H1 (cell line): ENCODE results near the gene SCAMP5. TPM values are rescaled to one million over a fixed set of nuclear protein-coding genes. Genes with fewer than 3 reads are reported as not detected.

Experiments used
- CTCF ChIA-PET: fragments of 300-600 bp; sonication (Branson Sonifier 250); formaldehyde crosslinking; loops from one replicate; lab custom pipeline; 2021; ENCODE audit not compliant: partially characterized antibody; lab: Charles Lee
- POLR2A ChIA-PET: fragments of 300-600 bp; sonication (Branson Sonifier 250); formaldehyde crosslinking; loops from one replicate; lab custom pipeline; 2021; ENCODE audit warnings: inconsistent platforms; ENCODE audit not compliant: partially characterized antibody; lab: Charles Lee
- DNase-seq, 2 experiments: peaks; one replicate each; pipeline versions ENCODE4 v3.0.0 to v3.0.0-alpha.2; 2010 to 2022; ENCODE audit warnings: low spot score in 2 of 2, low read depth in 1 of 2, mixed read lengths in 1 of 2
- FAIRE-seq: peaks from 2 replicates; lab custom pipeline; 2011; peaks lifted over from hg19 to GRCh38; lab: Jason Lieb, UNC
- H2AFZ ChIP-seq: 2 replicates; pipeline ENCODE4 v1.8.1; 2012; ENCODE audit warnings: low read length, inconsistent platforms
- H2AK5ac ChIP-seq: 2 replicates; pipeline ENCODE4 v1.6.1; 2013; ENCODE audit warnings: low read depth, low read length
- H2BK120ac ChIP-seq: replicated peaks from 2 replicates; pipeline ENCODE3; 2013; ENCODE audit warnings: low read depth, low read length, inconsistent platforms
- H2BK12ac ChIP-seq: 2 replicates; pipeline ENCODE4 v1.6.1; 2013; ENCODE audit warnings: low read depth, low read length
- H2BK15ac ChIP-seq: 2 replicates; pipeline ENCODE4 v1.6.1; 2013; ENCODE audit warnings: low read length
- H2BK20ac ChIP-seq: 2 replicates; pipeline ENCODE4 v1.6.1; 2013; ENCODE audit warnings: low read length
- H2BK5ac ChIP-seq: 2 replicates; pipeline ENCODE4 v1.6.1; 2013; ENCODE audit warnings: low read depth, low read length
- H3K14ac ChIP-seq: 2 replicates; pipeline ENCODE4 v1.6.1; 2013; ENCODE audit warnings: inconsistent platforms; ENCODE audit not compliant: insufficient read length
- H3K18ac ChIP-seq: 2 replicates; pipeline ENCODE4 v1.6.1; 2013; ENCODE audit warnings: low read length; ENCODE audit errors: extremely low read depth
- H3K23ac ChIP-seq: 2 replicates; pipeline ENCODE4 v1.6.1; 2013; ENCODE audit warnings: inconsistent platforms; ENCODE audit not compliant: insufficient read length
- H3K23me2 ChIP-seq: 2 replicates; pipeline ENCODE4 v1.6.1; 2013; ENCODE audit warnings: low read depth, low read length
- H3K27ac ChIP-seq: 2 replicates; pipeline ENCODE4 v1.6.1; 2011; ENCODE audit warnings: low read depth, low read length, inconsistent platforms
- H3K27me3 ChIP-seq, 4 experiments: replicated peaks in 1 of 4; 1 replicate in 1 of 4; 2 replicates in 3 of 4; pipeline versions ENCODE4 v1.6.1 to v1.8.1; 2011 to 2013; ENCODE audit warnings: low read length in 3 of 4, mild to moderate bottlenecking in 3 of 4, inconsistent platforms in 2 of 4, mixed read lengths in 2 of 4, moderate library complexity in 1 of 4; ENCODE audit not compliant: control insufficient read depth in 3 of 4, insufficient read depth in 3 of 4; ENCODE audit errors: extremely low read depth in 1 of 4
- H3K36me3 ChIP-seq, 4 experiments: 2 replicates each; pipeline versions ENCODE4 v1.6.1 to v1.8.1; 2011 to 2013; ENCODE audit warnings: mild to moderate bottlenecking in 4 of 4, low read length in 3 of 4, moderate library complexity in 2 of 4, control low read depth in 1 of 4, inconsistent platforms in 1 of 4; ENCODE audit not compliant: insufficient read depth in 4 of 4, control insufficient read depth in 2 of 4
- H3K4ac ChIP-seq: replicated peaks from 2 replicates; pipeline ENCODE3; 2013; ENCODE audit warnings: low read length, low read depth, mixed read lengths, inconsistent platforms; ENCODE audit not compliant: insufficient read length
- H3K4me1 ChIP-seq, 4 experiments: replicated peaks in 1 of 4; 1 replicate in 1 of 4; 2 replicates in 3 of 4; pipeline versions ENCODE4 v1.6.1 to v1.8.1; 2011 to 2013; ENCODE audit warnings: low read length in 3 of 4, inconsistent platforms in 2 of 4, mixed read lengths in 1 of 4; ENCODE audit not compliant: insufficient read depth in 4 of 4, control insufficient read depth in 3 of 4
- H3K4me2 ChIP-seq, 2 experiments: 2 replicates each; pipeline versions ENCODE4 v1.6.1 to v1.8.1; 2011 to 2013; ENCODE audit warnings: low read depth in 2 of 2, low read length in 2 of 2, control low read depth in 1 of 2, inconsistent platforms in 1 of 2, mild to moderate bottlenecking in 1 of 2; ENCODE audit not compliant: insufficient read depth in 1 of 2
- H3K4me3 ChIP-seq, 4 experiments: fragments of 200-600, 300-600 bp in 1 of 4; sonication (generic), shearing (Covaris generic), sonication (Bioruptor Twin) in 1 of 4; 2 replicates each; pipeline versions ENCODE4 v1.5.1 to v1.8.1; 2011 to 2016; ENCODE audit warnings: low read length in 4 of 4, low read depth in 3 of 4, control low read depth in 2 of 4, inconsistent platforms in 2 of 4, mild to moderate bottlenecking in 2 of 4, mixed read lengths in 1 of 4, moderate library complexity in 1 of 4; ENCODE audit not compliant: insufficient read depth in 2 of 4; ENCODE audit errors: extremely low read depth in 1 of 4
- H3K56ac ChIP-seq: replicated peaks from 2 replicates; pipeline ENCODE3; 2013; ENCODE audit warnings: low read depth, mild to moderate bottlenecking, mixed read lengths, low read length, inconsistent platforms; ENCODE audit not compliant: insufficient read length
- H3K79me1 ChIP-seq: 2 replicates; pipeline ENCODE4 v1.6.1; 2013; ENCODE audit warnings: low read depth, low read length, control low read depth
- H3K79me2 ChIP-seq, 2 experiments: 2 replicates each; pipeline versions ENCODE4 v1.6.1 to v1.8.1; 2012 to 2013; ENCODE audit warnings: low read length in 2 of 2, mild to moderate bottlenecking in 2 of 2, inconsistent platforms in 1 of 2; ENCODE audit not compliant: insufficient read depth in 2 of 2, control insufficient read depth in 1 of 2
- H3K9ac ChIP-seq, 4 experiments: replicated peaks in 1 of 4; 1 replicate in 1 of 4; 2 replicates in 3 of 4; pipeline versions ENCODE4 v1.6.1 to v1.8.1; 2011 to 2013; ENCODE audit warnings: low read depth in 3 of 4, low read length in 3 of 4, control low read depth in 2 of 4, mild to moderate bottlenecking in 2 of 4, moderate library complexity in 2 of 4, inconsistent platforms in 1 of 4; ENCODE audit errors: extremely low read depth in 1 of 4
- H3K9me3 ChIP-seq, 2 experiments: 2 replicates each; pipeline versions ENCODE4 v1.6.1 to v1.8.1; 2012 to 2013; ENCODE audit warnings: mild to moderate bottlenecking in 2 of 2, moderate library complexity in 2 of 2, control low read depth in 1 of 2, inconsistent platforms in 1 of 2, low read depth in 1 of 2, low read length in 1 of 2, mixed read lengths in 1 of 2; ENCODE audit not compliant: insufficient read depth in 2 of 2
- H4K20me1 ChIP-seq, 2 experiments: replicated peaks in 1 of 2; 2 replicates each; pipeline versions ENCODE3 to v1.8.1; 2011 to 2013; ENCODE audit warnings: inconsistent platforms in 2 of 2, low read length in 2 of 2, mild to moderate bottlenecking in 1 of 2; ENCODE audit not compliant: insufficient read depth in 2 of 2, control insufficient read depth in 1 of 2
- H4K5ac ChIP-seq: 2 replicates; pipeline ENCODE4 v1.6.1; 2013; ENCODE audit warnings: low read length, low read depth, mixed read lengths, inconsistent platforms; ENCODE audit not compliant: insufficient read length
- H4K8ac ChIP-seq: 2 replicates; pipeline ENCODE4 v1.8.0; 2013; ENCODE audit warnings: mild to moderate bottlenecking, moderate library complexity, low read length, inconsistent platforms; ENCODE audit not compliant: insufficient read depth; ENCODE audit errors: extremely low read depth
- H4K91ac ChIP-seq: replicated peaks from 2 replicates; pipeline ENCODE3; 2013; ENCODE audit warnings: low read length, mixed read lengths, inconsistent platforms; ENCODE audit not compliant: insufficient read length
- CREB1 ChIP-seq: IDR thresholded peaks from 2 replicates; pipeline ENCODE4 v1.6.1; 2012; ENCODE audit warnings: inconsistent platforms
- GABPA ChIP-seq: IDR thresholded peaks from 2 replicates; pipeline ENCODE4 v1.6.1; 2011; ENCODE audit warnings: mild to moderate bottlenecking, low read length, moderate library complexity, borderline replicate concordance; ENCODE audit not compliant: insufficient read depth
- GTF2F1 ChIP-seq: IDR thresholded peaks from 2 replicates; pipeline ENCODE4 v1.6.1; 2012; ENCODE audit warnings: low read depth, low read length, improper control_type of control experiment, borderline replicate concordance
- HDAC2 ChIP-seq, 2 experiments: fragments of 300-600 bp in 1 of 2; sonication (generic) in 1 of 2; IDR thresholded peaks; 2 replicates each; pipeline ENCODE4 v1.6.1; 2011 to 2012; ENCODE audit warnings: low read depth in 2 of 2, low read length in 2 of 2, mild to moderate bottlenecking in 2 of 2, moderate library complexity in 2 of 2, borderline replicate concordance in 1 of 2, inconsistent platforms in 1 of 2
- NRF1 ChIP-seq: IDR thresholded peaks from 2 replicates; pipeline ENCODE4 v1.6.1; 2011; ENCODE audit warnings: mild to moderate bottlenecking, low read depth, low read length, improper control_type of control experiment
- POLR2A ChIP-seq, 2 experiments: IDR thresholded peaks; 1 replicate in 1 of 2; 2 replicates in 1 of 2; pipeline ENCODE4 v1.6.1; 2011; ENCODE audit warnings: low read depth in 2 of 2, low read length in 2 of 2, mild to moderate bottlenecking in 2 of 2; ENCODE audit errors: control extremely low read depth in 1 of 2
- POU5F1 ChIP-seq: IDR thresholded peaks from 2 replicates; pipeline ENCODE4 v1.6.1; 2011; ENCODE audit warnings: low read depth, mild to moderate bottlenecking, low read length, moderate library complexity
- SP2 ChIP-seq: IDR thresholded peaks from 2 replicates; pipeline ENCODE4 v1.6.1; 2012; ENCODE audit warnings: mild to moderate bottlenecking, low read length, inconsistent platforms
- TAF7 ChIP-seq: optimal IDR thresholded peaks from 2 replicates; pipeline ENCODE3; 2011; ENCODE audit warnings: low read depth, mild to moderate bottlenecking, inconsistent platforms, low read length, moderate library complexity, borderline replicate concordance
- WGBS, 2 experiments: shearing (Covaris generic) in 1 of 2; methylation state at CpG; one replicate each; pipeline versions ENCODE4 v1.1.6 to v1.1.7; 2013 to 2015; ENCODE audit warnings: low lambda C conversion rate in 2 of 2, mixed read lengths in 2 of 2, inconsistent platforms in 1 of 2, low coverage in 1 of 2, missing lambda C conversion rate in 1 of 2; ENCODE audit not compliant: insufficient replicate concordance in 2 of 2, insufficient coverage in 1 of 2, insufficient read length in 1 of 2; ENCODE audit errors: extremely low coverage in 1 of 2, missing lambda C conversion rate in 1 of 2; 5-methylcytosine and 5-hydroxymethylcytosine counted together
- polyA plus RNA-seq, 7 experiments: library from polyadenylated mRNA; depleted of rRNA in 3 of 7; stranded (reverse) in 5 of 7; unstranded in 2 of 7; fragments of >200 nt in 5 of 7; fragments of 200-250 nt in 2 of 7; gene quantifications; 1 replicate in 5 of 7; 2 replicates in 1 of 7; 4 replicates in 1 of 7; pipeline versions ENCODE4 v1.2.1 to v1.2.3, GENCODE V29; 2011 to 2013; ENCODE audit warnings: missing spikeins in 2 of 7, mixed read lengths in 2 of 7
- total RNA-seq: library from RNA; stranded (reverse); fragmentation: NEBNext Ultra II Directional; extraction: Animal tissue kit (Norgen Biotek cat#: 25700); gene quantifications from 2 replicates; pipeline ENCODE4 v1.2.1, GENCODE V29; 2021
- TF ChIP-seq, protein P1 (sequence below): IDR thresholded peaks from 2 replicates; pipeline ENCODE4 v1.6.1; 2012; ENCODE audit warnings: inconsistent platforms

The SCAMP5 gene
- total and polyA plus RNA-seq, 2 of the 8 experiments (the other 6 are each of a cell fraction or from before 2014, with no cell fraction given): 55.4 to 94.7 TPM

DNA sequence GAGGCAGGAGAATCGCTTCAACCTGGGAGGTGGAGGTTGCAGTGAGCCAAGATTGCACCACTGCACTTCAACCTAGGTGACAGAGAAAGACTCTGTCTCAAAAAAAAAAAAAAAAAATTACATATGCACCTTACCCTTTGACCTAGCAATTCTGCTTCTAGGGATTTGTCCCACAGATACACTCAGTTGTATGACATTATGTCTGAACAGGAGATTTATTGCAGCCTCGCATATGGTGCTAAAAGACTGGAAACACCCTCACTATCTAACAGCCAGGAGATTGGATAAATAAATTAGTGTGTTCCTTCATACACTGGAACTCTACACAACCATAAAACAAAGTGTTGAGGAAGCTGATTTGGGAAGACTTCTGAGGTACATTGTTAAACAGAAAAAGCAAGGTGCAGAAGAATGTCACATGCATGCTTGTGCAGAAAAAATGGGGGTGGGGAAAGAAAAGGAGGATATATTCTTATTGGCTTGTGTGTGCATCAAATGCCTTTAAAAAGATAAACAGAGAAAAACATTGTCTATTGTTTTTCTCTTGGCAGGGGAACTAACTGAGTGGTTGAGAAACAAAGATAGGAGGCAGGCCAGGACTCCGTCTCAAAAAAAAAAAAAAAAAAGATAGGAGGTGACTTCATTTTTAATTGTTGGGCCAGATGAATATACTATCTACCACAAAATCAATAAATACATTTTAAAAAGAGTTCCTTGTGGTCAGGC is 59.0 kb downstream of the SCAMP5 start:
- Histone ChIP-seq H3K18ac (no peak overlapping the region), H3K4ac (no peak overlapping the region), H3K27ac (no peak overlapping the region), H3K4me1 (no peaks in the 10 kb centered on the region; a peak in 1 of 7 replicates), H2BK20ac (no peak overlapping the region), H3K27me3 (no peaks in the 10 kb centered on the region), H2BK12ac (no peak overlapping the region), H3K79me2 (no peaks in the 10 kb centered on the region), H4K91ac (no peak overlapping the region), H2AK5ac (no peak overlapping the region), H3K23ac (no peak overlapping the region), H3K79me1 (no peaks in the 10 kb centered on the region), H2BK120ac (no peak overlapping the region), H3K4me2 (no peak overlapping the region), H3K56ac (no peak overlapping the region), H3K9me3 (no peaks in the 10 kb centered on the region), H4K5ac (no peak overlapping the region), H2BK5ac (no peak overlapping the region), H3K9ac (no peak overlapping the region), H3K23me2 (no peaks in the 10 kb centered on the region), H2AFZ (no peak overlapping the region), H3K4me3 (no peak overlapping the region), H3K36me3 (no peaks in the 10 kb centered on the region), H4K8ac (no peak overlapping the region), H3K14ac (no peak overlapping the region), H2BK15ac (no peak overlapping the region), H4K20me1 (peaks cover 0 to 1% of the 10 kb centered on the region in 2 experiments)
- FAIRE-seq (no peak), DNase-seq (no peak)
- POLR2A ChIA-PET: interaction anchor here (0.7 to 1.3 kb wide), 2 partner anchors 9 to 203 kb away, joined by 3 read pairs; no protein-coding TSS in a partner anchor
- CTCF ChIA-PET: interaction anchor here (0.7 to 1.7 kb wide), 4 partner anchors 12 to 254 kb away, joined by 3 to 7 read pairs (median 4); no protein-coding TSS in a partner anchor
- WGBS, 2 experiments: 85% methylated on average over 2 of the region's 3 CpGs; no CpG with 5 or more reads in 1 of the 2 experiments
- TF ChIP-seq HDAC2 (IDR thresholded peaks at IDR 0.05; ENCODE audit: borderline replicate concordance in 1 of 2, low read depth in 2 of 2, low read length in 2 of 2) (no peak), POLR2A (IDR thresholded peaks at IDR 0.05; ENCODE audit: control extremely low read depth in 1 of 2, low read depth in 2 of 2, low read length in 2 of 2) (no peak), CREB1 (no peak), NRF1 (no peak), SP2 (no peak), GTF2F1 (no peak), GABPA (no peak), POU5F1 (no peak), TAF7 (no peak)
- TF ChIP-seq, protein P1, sequence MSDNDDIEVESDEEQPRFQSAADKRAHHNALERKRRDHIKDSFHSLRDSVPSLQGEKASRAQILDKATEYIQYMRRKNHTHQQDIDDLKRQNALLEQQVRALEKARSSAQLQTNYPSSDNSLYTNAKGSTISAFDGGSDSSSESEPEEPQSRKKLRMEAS: no peak
- TF ChIP-seq, all 59 proteins: peak for 0
